GM23338 (cell line): ENCODE results near the gene SRPK2.

ENCODE experiments used
- CREB1 ChIP-seq: fragments of 250-450 bp; sonication (Bioruptor Pico); IDR thresholded peaks from 2 replicates; pipeline ENCODE4 v1.5.0; 2020; ENCODE audit warnings: low read depth, mild to moderate bottlenecking, moderate library complexity
- EZH2 ChIP-seq: fragments of 200-600 bp; sonication (generic); IDR thresholded peaks from one replicate; pipeline ENCODE4 v1.8.0; 2017; ENCODE audit warnings: antibody characterized with exemption, mild to moderate bottlenecking, low read depth; ENCODE audit not compliant: unreplicated experiment
- TF ChIP-seq, protein P1 (sequence below), 2 experiments: fragments of 200-600 bp in 1 of 2; sonication (generic) in 1 of 2; conservative IDR thresholded peaks; 2 replicates each; pipeline versions ENCODE4 v1.5.1 to v1.6.1; 2016 to 2017; ENCODE audit warnings: antibody characterized with exemption in 2 of 2, low read depth in 2 of 2, mild to moderate bottlenecking in 2 of 2, moderate library complexity in 1 of 2

DNA sequence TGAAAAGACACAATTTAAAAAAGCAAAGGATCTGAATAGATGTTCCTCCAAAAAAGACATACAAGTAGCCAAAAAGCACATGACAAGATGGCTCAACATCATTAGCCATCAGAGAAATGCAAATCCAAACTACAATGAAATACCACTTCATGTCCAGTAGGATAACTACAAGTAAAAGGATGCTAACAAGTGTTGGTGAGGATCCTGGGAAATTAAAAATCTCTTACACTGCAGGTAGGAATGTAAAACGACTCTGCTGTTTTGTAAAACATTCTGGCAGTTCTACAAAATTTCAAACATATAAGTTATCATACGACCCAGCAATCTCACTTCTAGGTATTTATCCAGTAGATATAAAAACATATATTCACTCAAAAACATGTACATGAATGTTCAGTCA, 161.3 kb downstream of the SRPK2 start:
- TF ChIP-seq, protein P1, sequence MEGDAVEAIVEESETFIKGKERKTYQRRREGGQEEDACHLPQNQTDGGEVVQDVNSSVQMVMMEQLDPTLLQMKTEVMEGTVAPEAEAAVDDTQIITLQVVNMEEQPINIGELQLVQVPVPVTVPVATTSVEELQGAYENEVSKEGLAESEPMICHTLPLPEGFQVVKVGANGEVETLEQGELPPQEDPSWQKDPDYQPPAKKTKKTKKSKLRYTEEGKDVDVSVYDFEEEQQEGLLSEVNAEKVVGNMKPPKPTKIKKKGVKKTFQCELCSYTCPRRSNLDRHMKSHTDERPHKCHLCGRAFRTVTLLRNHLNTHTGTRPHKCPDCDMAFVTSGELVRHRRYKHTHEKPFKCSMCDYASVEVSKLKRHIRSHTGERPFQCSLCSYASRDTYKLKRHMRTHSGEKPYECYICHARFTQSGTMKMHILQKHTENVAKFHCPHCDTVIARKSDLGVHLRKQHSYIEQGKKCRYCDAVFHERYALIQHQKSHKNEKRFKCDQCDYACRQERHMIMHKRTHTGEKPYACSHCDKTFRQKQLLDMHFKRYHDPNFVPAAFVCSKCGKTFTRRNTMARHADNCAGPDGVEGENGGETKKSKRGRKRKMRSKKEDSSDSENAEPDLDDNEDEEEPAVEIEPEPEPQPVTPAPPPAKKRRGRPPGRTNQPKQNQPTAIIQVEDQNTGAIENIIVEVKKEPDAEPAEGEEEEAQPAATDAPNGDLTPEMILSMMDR (conservative IDR thresholded peaks at IDR 0.05; ENCODE audit: low read depth in 2 of 2) = no peak
- TF ChIP-seq CREB1 (CRISPR knock-in tag) (no peak), EZH2 (no peak)
